Inflammatory macrophage treated with lipopolysaccharide for 1 hour (primary cell): ENCODE results near the gene SPAG5.
"Not testable (repeated sequence)": the region's sequence is repeated elsewhere in the genome, so short reads cannot be mapped to it uniquely, and the experiment has no call there.

Source experiments
- DNase-seq, 2 donors: peaks; one replicate each; pipeline ENCODE4 v3.0.0-alpha.2; 2020 to 2022

The SPAG5 gene

DNA sequence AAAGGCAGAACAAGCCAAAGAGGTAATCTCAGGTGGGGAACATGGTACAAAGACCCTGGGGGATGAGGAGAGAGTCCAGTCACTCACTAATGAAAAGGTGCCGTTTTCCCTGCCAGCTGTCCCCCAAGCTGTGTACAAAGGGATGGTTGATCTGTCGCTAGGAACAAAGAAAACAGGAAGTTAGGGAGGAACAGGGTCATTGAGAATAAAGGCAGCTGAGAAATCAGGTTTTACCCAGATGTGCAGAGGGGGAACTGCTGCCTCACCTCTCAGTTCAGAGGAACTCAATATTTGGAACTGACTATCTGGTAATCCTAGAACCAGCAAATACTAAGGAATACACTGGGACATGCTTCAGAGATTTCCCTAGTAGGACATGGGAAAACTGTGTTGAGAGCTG is 13.7 kb upstream of the SPAG5 start:
- DNase-seq: no peak

DNA sequence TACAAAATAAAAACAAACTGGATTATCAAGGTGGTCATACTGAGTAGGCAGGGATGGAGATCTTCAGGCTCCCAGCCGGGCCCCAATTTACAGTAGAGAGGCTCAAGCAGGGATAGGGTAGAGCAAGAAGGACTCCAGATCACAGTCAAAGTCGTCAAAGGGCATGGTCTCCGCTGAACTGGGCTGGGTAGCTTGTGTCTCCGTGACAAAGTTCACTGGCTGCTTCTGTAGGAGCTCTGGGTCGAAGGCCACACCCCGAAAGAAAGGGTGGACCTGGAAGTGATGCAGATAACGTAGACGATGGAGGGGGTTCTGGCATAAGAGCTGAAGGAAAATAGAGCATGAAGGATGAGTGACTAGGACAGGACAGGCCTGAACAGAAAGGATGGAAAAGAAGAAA is 11.6 kb upstream of the SPAG5 start:
- no peak for DNase-seq

DNA sequence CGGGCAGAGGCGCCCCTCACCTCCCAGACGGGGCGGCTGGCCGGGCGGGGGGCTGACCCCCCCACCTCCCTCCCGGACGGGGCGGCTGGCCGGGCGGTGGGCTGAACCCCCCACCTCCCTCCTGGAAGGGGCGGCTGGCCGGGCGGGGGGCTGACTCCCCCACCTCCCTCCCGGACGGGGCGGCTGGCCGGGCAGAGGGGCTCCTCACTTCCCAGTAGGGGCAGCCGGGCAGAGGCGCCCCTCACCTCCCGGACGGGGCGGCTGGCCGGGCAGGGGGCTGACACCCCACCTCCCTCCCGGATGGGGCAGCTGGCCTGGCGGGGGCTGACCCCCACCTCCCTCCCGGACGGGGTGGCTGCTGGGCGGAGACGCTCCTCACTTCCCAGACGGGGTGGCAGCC is 5.2 kb upstream of the SPAG5 start:
- not testable (repeated sequence) for DNase-seq

DNA sequence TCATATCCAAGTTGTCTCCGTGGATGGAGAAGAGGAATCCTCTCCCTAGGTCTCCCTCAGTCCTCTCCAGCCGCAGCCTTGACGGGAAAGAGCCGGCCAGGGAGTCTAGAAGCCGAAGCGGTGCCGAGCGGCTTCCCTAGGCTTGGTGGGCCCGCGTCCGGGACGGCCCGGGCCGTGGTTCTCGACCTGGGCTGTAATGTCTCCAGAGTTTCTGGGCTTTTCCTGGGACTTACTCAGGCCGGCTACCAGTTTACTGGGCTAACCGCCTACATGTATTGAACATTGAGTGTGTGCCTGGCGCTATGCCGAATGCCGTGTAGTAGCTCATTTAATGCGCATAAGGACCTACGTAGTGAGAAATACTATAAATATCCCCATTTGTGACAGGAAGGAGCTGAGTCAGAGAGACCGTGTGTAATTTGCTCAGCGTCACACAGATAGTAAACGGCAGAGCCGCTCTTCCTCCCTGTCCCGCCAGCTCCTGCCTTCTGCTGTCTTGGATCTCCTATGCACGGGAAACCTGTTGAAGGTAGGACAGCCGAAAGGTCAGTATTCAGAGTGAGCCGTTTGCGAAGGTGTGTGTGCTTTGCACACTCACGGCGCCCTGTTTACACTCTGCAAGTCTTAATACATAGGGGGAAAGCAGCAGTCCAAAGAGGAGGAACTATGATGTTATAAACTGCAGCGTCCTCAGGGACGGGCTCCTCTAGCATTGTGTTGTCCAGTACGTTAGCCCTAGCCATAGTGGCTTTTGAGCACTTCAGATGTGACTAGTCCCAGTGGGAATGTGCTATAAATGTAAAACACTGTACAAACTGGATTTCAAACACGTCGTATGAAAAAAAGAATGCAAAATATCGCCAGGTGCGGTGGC is 723 bp upstream of the SPAG5 start:
- peak; percentile 83 to 85 for DNase-seq

DNA sequence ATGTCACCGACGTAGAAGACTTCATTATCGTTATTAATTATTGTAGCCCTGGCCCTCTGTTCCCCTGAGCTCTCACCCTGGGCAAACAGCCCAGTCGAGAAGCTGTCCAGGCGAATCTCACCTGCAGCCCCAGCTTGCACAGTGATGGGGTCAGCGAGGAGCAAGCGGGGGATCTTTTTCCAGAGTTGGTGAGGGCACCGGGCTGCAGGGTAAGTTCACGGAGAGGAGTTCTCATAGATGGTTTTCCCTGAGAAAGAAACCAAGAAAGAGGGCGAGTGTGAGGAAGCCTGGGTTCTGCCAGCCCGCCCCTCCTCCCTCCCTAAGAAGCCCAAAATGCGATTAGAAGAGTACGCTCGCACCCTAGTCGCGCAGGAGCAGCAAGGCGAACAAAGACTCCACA is 436 bp downstream of the SPAG5 start:
- DNase-seq: no peak

DNA sequence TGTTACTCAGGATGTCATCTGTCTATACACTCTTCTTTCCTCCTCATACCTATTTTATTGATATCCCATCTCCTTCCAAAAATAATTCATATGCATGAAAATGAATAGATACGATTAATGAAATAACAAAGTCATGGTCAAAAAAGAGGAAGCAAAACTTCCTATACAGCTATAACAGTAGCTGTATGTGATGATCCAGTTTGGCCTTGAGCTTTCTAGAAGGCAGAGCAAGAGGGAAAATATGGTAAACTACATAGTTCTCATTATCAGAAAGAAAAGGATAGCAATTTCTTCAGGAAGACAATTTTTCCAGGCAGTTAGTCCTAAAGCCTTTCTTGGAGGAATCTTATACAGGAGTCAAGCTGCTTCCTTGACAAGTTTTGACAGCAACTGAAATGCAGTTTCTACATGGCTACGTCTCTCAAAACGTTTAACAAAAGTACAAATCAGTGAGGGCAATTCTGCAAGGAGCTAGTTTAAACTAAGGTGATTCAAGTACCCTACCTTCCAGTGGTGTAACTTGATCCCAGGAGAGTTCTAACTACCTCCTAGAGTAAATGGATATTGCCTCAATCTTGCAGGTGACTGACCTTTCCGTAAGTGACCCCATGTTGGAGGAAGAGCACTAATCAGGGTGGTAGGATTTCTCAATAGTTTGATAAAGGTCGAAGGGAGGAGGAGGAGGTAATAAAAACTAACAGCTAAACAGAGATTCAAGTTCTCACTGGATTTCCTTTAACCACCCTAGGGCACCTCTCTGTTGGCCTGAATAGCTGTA is 1.0 kb downstream of the SPAG5 start:
- DNase-seq: peak in 1 of 2 donors; percentile 18

DNA sequence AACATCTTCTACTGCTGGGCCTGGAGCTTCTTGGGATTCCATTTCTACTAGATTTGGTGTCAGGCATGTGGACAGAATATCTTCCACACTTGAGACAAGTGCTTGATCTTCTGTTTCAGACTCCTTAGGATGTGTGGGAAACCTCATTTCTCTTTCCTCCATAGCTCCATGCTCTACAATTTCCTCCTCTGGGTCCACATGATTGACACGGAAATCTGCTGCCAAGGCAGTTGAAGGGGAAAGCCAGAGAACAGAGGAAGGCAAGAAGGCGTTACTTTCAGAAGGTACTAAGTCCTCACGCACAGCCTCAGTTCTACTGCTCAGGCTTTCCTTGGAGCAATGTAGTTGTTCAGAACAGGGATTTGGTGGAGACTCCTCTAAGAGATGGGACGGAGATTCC is 6.6 kb downstream of the SPAG5 start:
- no peak for DNase-seq

DNA sequence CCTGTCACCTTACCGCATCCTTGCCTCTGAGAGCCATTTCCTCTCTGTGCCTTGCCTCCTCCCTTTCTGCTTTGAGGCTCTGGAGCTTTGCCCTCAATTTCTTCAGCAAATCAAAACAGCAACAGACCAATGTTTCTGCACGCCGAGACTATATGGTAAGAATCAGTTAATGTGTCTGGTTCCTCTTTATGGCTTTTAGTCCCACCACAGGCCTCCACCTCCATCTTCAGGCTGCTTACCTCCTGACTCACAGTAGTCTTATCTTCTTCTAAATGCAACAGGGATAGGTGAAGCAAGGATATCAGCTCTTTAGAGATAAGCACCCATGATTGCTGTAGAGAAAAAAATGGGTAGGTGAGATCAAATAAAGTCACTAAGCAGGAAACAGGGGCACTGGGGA is 13.0 kb downstream of the SPAG5 start:
- DNase-seq: no peak

DNA sequence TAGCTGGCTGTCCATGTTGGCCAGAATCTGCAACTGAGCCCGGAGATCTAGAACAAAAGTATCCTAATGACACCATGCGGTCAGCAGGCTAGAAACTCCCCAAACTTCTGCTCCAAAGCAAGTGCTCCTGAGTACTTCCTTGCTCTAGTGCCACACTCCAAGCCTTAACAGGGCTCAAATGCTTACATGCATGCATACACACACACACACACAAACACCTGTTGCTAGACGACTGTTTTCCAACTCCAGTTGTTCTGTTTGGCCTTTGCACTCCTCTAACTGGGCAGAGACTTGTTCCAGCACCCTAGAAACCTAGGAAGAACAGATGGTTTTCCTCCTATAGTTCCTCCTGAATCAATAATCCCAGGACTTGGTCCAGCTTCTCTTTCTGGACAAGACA is 14.4 kb downstream of the SPAG5 start:
- DNase-seq: no peak

DNA sequence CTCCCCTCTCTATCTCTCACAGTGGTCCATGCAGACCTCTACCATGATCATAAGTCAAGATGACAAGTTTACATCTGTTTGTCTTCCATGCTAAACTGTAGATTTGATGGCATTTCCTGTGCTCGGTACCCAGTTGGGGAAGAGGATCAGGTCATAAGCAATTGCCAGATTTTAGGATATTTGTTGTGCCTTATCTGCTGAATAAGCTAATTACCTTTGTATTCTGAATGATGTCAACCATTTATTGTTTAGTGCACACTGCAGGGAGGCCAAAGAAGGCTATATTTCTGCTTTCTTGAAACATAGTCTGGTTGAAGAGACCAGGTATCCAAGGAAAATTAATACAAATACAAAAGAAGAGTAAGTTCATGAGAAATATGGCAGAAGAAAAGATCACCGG is 16.3 kb downstream of the SPAG5 start:
- no peak for DNase-seq

DNA sequence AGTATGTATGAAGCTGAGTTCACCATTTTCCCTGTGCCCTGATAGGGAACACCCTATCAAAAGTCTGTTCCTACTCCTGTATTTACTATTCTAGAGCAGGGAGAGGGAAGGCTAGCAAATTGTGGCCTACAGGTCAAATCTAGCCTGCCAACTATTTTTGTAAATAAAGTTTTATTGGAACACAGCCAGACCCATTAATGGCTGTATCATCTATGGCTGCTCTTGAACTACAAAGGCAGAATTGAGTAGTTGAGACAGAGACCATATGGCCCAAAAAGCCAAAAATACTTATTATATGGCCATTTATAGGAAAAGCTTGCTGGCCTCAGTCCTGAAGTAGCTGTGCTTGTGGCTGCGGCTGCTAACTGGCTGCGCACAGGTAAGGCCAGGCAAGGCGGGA is 17.9 kb downstream of the SPAG5 start:
- DNase-seq: no peak

DNA sequence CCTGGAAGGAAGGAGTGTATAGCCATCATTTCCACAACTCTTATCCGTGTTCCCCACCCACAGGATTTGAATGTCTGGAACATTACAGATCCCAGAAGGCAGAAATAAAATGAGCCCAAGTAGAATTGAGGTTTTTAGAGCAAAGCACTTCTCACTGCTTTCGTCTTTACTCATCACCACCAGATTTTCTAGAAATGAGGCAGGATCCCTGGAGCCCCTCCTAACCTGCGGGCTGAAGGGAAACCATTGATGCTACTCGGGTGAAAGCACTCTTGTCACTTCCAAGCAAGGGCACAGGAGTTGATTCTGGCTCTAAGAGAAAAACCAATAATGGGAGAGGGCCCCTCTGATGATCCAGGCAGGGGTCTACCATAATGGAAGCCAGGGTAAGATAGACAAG is 19.3 kb downstream of the SPAG5 start:
- DNase-seq: no peak

DNA sequence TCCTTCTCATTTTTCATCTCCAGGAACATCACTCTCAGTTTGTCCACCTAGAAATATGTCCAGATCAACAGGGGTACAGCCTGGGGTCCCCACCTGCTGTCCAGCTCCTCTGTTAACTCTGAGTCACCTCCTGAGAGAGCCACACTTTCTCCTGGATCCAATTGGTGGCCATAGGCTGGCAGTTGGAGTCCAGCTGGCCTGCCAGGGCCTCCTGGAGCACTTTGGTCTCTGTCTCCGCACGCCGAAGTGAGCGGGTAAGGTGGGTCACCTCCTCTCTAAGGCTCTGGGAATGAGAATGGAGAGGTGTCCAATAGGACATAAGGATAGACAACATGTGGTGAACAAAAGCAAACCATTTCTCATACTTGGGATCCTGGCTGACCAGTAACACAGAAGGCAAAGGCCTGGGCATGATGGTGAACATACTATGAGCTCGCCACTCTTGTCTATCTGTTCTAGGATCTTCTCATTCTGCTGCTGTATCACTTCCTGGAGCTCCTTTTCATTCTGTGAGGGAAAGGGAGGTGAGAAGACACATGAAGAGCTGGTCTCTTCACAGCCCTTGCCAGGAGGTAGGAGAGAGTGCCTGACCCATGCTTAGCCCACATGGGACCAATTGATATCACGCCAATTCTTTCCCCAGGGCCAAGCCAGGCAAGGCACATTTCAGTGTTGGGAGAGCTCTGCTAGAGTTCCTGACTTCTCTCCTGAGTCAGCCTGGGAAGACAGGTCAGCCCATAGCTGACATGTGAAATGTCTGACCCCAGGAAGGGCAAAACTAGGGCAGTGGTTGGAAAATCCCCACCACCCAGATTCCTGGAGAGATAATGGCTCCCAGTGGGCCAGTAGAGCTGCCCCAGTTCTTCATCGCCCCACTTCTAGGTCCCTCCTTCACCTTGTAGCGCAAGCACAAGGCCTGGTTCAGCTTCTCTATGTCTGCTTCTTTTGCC is 20.3 kb downstream of the SPAG5 start:
- DNase-seq: no peak

DNA sequence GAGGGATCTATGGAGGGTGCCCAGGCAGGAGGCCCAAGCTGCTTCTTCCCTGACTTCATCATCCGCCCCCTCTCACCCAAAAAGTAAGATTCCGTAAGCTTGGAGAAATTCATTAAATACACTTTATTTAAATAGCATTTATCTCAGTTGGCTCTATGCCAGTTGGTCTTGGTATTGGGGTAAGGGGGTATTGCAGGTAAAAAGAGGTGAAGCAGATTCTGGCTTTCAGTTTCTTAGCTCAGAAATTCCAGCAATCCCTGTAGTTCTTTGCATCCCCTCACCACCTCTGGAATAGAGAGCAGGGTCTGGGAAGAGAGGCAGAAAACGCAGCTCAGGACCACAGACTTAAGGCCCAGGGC is 21.4 kb downstream of the SPAG5 start:
- no peak for DNase-seq

DNA sequence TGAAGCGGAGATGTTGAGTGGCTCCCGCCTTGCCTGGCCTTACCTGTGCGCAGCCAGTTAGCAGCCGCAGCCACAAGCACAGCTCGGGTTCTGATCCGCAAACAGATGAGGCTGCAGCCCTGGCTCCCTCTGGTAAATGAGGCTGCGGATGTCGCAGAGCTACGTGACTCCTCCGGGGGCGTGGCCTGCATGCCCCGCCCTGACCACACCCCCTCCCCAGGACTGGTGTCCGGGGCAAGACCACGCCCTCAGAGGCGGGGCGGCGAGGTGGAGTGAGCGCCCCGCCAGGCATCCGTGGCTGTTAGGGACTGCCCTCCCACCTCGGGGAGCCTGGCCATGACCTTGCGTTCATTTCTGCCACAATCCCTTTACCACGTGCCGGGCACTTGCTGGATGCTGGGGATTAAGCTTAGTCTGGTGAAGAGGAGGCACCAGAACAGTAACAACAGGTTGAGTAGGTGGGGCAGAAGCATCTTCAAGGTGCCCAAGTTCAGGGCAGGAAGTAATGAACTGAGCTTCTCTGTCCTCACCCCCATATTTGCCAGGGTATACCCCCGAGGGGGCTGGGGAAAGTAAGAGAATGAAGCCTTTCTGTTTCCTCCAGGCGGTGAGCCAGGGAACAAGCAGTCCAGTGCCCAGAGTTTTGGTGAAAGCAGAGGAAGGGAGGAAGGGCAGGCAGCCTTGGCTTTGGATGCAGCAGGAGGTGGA is 21.9 kb downstream of the SPAG5 start, which contains the start of gene ALDOC:
ALDOC (minus strand) TSS at position 138 of the 708 bp plus-strand sequence. CDS start 1,363 bp downstream, outside the sequence.
- peak; percentile 93 to 98 for DNase-seq

DNA sequence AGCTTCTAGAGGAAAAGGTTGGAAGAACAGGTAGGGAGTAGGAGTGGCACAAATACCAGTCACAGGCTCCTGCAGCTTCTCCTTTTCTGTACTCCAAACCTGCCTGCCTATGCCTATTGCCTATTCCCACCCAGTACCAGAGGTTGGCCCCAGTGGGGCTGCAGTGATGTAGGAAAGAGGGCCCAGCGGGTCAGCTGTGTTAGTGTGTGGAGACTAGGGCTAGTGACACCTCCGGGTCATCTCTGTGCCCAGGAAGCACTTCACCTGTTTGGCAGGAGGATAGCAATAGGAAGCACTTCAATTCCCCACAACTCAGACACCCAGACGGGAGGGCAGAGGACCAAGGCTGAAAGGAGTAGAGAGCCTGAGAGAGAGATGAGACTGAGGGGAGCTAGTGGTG is 22.8 kb downstream of the SPAG5 start:
- DNase-seq: not testable (repeated sequence)

DNA sequence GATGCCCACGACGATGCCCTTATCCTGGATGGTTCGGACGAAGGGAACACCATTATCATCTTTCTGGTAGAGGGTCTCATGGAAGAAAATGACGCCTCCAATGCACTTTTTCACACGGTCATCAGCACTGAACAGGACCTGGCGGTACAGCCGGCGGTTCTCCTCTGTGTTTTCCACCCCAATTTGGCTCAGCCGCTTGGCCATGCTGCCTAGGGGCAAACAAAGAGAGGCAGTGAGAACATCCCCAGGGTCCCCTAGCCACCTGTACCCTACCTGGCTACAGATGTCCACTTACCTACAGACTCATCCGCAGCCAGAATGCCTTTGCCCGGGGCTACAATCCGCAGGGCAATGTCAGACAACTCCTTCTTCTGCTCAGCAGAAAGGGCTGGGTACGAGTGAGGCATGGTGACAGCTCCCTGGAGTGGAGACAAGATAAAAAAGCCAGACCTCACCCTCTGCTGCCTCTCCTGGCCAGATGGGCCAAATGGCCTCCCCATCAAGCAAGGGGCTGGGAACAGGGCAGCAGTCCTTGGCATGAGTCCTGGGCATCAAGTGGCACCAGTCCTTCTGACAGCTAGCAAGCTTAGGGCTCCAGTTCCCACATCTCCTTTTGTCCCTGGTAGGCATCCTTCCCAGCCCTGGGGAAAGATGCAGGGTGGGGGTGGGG is 23.6 kb downstream of the SPAG5 start:
- DNase-seq: no peak

DNA sequence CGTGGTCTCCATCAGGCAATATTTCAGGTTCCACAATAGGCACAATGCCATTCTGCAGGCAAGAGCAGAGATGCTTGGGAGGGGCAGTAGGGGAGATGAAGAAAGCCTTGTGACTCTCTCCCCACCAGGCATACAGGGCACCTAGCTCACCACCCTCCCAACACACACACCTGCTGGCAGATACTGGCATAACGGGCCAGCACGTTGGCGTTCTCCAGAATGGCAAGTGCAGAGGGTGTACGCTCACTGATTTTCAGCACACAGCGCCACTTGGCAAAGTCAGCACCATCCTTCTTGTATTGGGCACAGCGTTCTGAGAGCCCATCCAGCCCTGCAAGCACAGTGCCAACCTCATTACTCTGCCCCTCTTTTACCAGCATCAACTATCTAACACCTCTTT is 24.3 kb downstream of the SPAG5 start:
- DNase-seq: no peak

DNA sequence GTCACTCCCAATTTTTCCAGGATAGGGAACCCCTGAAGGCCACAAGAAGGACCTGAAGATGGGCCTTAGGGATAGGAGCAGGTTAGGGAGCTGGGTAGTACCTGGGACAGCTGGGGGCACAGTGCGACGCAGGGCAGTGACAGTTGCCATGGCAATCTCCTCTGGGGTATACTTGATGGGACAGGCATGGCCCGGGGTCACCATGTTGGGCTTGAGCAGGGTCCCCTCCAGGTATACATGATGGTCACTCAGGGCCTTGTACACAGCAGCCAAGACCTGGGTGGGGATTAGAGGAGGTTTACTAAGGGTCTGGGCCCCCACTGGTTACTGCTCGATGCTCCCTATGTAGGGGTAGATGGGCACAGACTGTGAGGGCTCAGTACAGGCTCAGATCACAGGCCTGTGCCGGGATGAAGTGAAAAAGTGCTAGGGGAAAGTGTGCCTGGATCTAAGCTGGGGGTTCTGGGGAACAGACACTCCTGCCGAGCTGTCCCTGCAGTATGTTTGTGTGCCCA is 24.8 kb downstream of the SPAG5 start:
- no peak for DNase-seq

DNA sequence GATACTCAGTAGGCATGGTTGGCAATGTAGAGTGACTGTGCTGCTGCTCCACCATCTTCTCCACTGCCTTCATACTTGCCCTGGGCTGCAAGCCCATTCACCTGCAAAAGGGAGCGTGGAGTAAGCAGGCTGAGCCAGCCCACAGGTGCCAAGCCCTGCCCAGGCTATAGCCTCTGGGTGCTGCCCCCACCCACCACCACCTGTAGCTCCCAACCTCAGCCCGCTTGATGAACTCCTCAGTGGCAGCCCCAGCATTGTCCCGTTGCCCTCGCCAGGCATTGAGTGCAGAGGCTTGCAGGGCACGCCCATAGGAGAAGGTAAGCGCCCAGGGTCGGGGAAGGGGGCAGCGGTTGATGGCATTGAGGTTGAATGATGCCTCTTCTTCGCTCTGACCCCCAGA is 25.3 kb downstream of the SPAG5 start:
- no peak for DNase-seq

DNA sequence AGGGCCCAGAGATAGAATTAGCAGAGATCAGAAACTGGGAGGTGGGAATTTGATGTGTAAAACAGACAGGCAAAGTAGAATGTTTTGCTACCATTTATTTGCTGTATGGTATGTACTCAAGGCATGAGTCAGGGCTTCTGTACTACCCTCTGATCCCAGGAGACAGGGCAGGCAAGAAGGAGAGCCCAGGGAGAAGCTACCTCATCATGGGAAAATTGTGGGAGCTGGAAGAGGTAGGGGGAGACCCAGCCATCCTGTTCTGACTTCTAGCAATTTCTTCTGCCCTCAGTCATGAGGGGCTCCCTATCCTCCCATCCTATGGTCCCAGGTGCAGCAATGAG is 25.8 kb downstream of the SPAG5 start:
- no peak for DNase-seq
